SK-N-SH (cell line): ENCODE measurements around the gene SEC24B. TPM values are rescaled to one million over a fixed set of nuclear protein-coding genes. Genes with fewer than 3 reads are reported as not detected.

ENCODE experiments used
- polyA plus RNA-seq, 3 experiments: library from polyadenylated mRNA; depleted of rRNA; stranded (reverse); fragments of >200 nt; gene quantifications; 2 replicates each; pipeline ENCODE4 v1.2.3, GENCODE V29; 2012
- small RNA-seq, 7 experiments: library from RNA; depleted of rRNA; stranded (forward); fragments of <200 nt; gene quantifications; one replicate each; pipeline ENCODE3, GENCODE V24; 2012

SEC24B gene
- polyA plus RNA-seq, 1 of the 3 experiments (the other 2 are of a cell fraction) = 23.0 TPM

Small RNA genes within 50 kb of the gene (small RNA-seq; reads per million reads assigned to genes)
- 0 to 22.1 (median 6.5) reads per million in 7 experiments for gene MIR576
- 0 reads per million in 7 experiments for gene RN7SL55P

Other genes starting within 250 kb of the SEC24B start
- not detected in 2 replicates for gene COL25A1, start 131.2 kb upstream of the SEC24B start, polyA plus RNA-seq (2012; rRNA removed)
- 31.5 and 39.3 TPM in 2 replicates for gene MCUB, start 126.4 kb downstream of the SEC24B start, polyA plus RNA-seq (2012; rRNA removed)